ENCODE measurements around the gene MGAT1. TPM values are rescaled to one million over a fixed set of nuclear protein-coding genes. Genes with fewer than 3 reads are reported as not detected.
"Not testable (repeated sequence)": the region's sequence is repeated elsewhere in the genome, so short reads cannot be mapped to it uniquely, and the experiment has no call there.

Gene MGAT1
- 98.7 TPM for total RNA-seq (ENCODE audit: insufficient read depth, low replicate concordance)

GRCh38 chr5:180802325-180803180, at the start of gene MGAT1:
Gene MGAT1, minus strand, starts transcription at chr5:180802806. Its CDS starts 9,835 bp downstream, at chr5:180792971.
- peak; percentile 92 for DNase-seq (ENCODE audit: low spot score)

GRCh38 chr5:180850434-180851078, 48.0 kb upstream of the MGAT1 start:
- DNase-seq (ENCODE audit: low spot score), result no peak

- no peak for DNase-seq (ENCODE audit: low spot score)
Measured at GRCh38 chr5:180849827-180850226, 47.2 kb upstream of the MGAT1 start.

- no peak for DNase-seq (ENCODE audit: low spot score)
Measured at GRCh38 chr5:180848878-180849277, 46.3 kb upstream of the MGAT1 start.

- no peak for DNase-seq (ENCODE audit: low spot score)
Measured at GRCh38 chr5:180848265-180848664, 45.7 kb upstream of the MGAT1 start.

- DNase-seq (ENCODE audit: low spot score), result no peak
Measured at GRCh38 chr5:180847026-180847425, 44.4 kb upstream of the MGAT1 start.

- no peak for DNase-seq (ENCODE audit: low spot score)
Measured at GRCh38 chr5:180844858-180845257, 42.3 kb upstream of the MGAT1 start.

- DNase-seq (ENCODE audit: low spot score), result no peak
Measured at GRCh38 chr5:180844432-180844831, 41.8 kb upstream of the MGAT1 start.

- no peak for DNase-seq (ENCODE audit: low spot score)
Measured at GRCh38 chr5:180839935-180840334, 37.3 kb upstream of the MGAT1 start.

GRCh38 chr5:180839227-180839626, 36.6 kb upstream of the MGAT1 start:
- DNase-seq (ENCODE audit: low spot score), result no peak

- DNase-seq (ENCODE audit: low spot score), result no peak
Measured at GRCh38 chr5:180837478-180837877, 34.9 kb upstream of the MGAT1 start.

GRCh38 chr5:180832638-180833068, 30.0 kb upstream of the MGAT1 start:
- no peak for DNase-seq (ENCODE audit: low spot score)

GRCh38 chr5:180831139-180832093, 28.8 kb upstream of the MGAT1 start:
- peak; percentile 84 for DNase-seq (ENCODE audit: low spot score)

- no peak for DNase-seq (ENCODE audit: low spot score)
Measured at GRCh38 chr5:180830253-180831138, 27.9 kb upstream of the MGAT1 start.

GRCh38 chr5:180829726-180830125, 27.1 kb upstream of the MGAT1 start:
- DNase-seq (ENCODE audit: low spot score), result no peak

- DNase-seq (ENCODE audit: low spot score), result not testable (repeated sequence)
Measured at GRCh38 chr5:180828756-180829531, 26.3 kb upstream of the MGAT1 start.

- DNase-seq (ENCODE audit: low spot score), result not testable (repeated sequence)
Measured at GRCh38 chr5:180827374-180827773, 24.8 kb upstream of the MGAT1 start.

- peak; percentile 50 for DNase-seq (ENCODE audit: low spot score)
Measured at GRCh38 chr5:180825768-180826525, 23.3 kb upstream of the MGAT1 start.

Data from umbilical cord (tissue), 2 donors.